Uterus (tissue), 2 donors: ENCODE measurements around the gene ZHX3.

Source experiments
- POLR2A ChIP-seq, 2 donors: fragments of 450-650 bp; IDR thresholded peaks; one replicate each; pipeline ENCODE4 v1.6.1; 2016; ENCODE audit warnings: antibody characterized with exemption in 2 of 2, mild to moderate bottlenecking in 1 of 2, moderate library complexity in 1 of 2
- TF ChIP-seq, protein P1 (sequence below), 4 experiments: fragments of 200-600 bp in 2 of 4; fragments of 450-650 bp in 2 of 4; sonication (generic) in 2 of 4; IDR thresholded peaks; one replicate each; pipeline ENCODE4 v1.5.1; 2016 to 2019; ENCODE audit warnings: antibody characterized with exemption in 4 of 4, mild to moderate bottlenecking in 2 of 4, moderate library complexity in 1 of 4

DNA sequence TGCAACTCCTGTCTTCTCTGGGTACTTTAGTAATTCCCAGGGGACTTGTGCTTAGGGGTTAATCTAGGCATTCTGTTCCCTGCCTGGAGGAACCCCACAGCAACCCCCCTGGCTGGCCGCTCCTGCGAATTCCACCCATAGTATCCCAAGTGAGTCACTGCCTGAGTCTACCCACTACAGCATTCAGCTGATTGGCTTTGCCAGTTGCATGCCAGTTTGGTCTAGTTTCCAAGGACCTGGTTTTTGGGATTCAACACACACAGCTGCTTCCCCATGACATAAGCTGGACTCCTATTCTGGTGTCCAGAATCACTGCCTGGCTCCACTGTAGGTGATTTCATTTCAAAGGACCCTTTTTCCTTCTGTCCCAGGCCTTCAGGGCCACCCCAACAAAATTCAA lies 139.9 kb downstream of the ZHX3 start:
- TF ChIP-seq, protein P1, sequence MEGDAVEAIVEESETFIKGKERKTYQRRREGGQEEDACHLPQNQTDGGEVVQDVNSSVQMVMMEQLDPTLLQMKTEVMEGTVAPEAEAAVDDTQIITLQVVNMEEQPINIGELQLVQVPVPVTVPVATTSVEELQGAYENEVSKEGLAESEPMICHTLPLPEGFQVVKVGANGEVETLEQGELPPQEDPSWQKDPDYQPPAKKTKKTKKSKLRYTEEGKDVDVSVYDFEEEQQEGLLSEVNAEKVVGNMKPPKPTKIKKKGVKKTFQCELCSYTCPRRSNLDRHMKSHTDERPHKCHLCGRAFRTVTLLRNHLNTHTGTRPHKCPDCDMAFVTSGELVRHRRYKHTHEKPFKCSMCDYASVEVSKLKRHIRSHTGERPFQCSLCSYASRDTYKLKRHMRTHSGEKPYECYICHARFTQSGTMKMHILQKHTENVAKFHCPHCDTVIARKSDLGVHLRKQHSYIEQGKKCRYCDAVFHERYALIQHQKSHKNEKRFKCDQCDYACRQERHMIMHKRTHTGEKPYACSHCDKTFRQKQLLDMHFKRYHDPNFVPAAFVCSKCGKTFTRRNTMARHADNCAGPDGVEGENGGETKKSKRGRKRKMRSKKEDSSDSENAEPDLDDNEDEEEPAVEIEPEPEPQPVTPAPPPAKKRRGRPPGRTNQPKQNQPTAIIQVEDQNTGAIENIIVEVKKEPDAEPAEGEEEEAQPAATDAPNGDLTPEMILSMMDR (IDR thresholded peaks at IDR 0.05): no peak
- no peak for TF ChIP-seq POLR2A (IDR thresholded peaks at IDR 0.05)
